Measurements from ENCODE around the gene ARHGAP45. TPM values are rescaled to one million over a fixed set of nuclear protein-coding genes. Genes with fewer than 3 reads are reported as not detected.

Gene ARHGAP45
- total RNA-seq, 1 donor from 2014 or later, result 6.0 TPM

Other genes with a start within 250 kb of the ARHGAP45 start
- gene PLPPR3, start 245.2 kb upstream of the ARHGAP45 start, total RNA-seq, result not detected
- not detected for gene AZU1, start 239.3 kb upstream of the ARHGAP45 start, total RNA-seq
- not detected for gene PRTN3, start 226.2 kb upstream of the ARHGAP45 start, total RNA-seq
- 1.5 TPM for gene ELANE, start 214.9 kb upstream of the ARHGAP45 start, total RNA-seq
- 252 TPM for gene CFD, start 207.5 kb upstream of the ARHGAP45 start, total RNA-seq
- gene MED16, start 174.0 kb upstream of the ARHGAP45 start, total RNA-seq, result 23.7 TPM
- gene RNU6-9, start 173.7 kb upstream of the ARHGAP45 start, total RNA-seq, result not detected
- gene R3HDM4, start 153.9 kb upstream of the ARHGAP45 start, total RNA-seq, result 20.0 TPM
- not detected for gene KISS1R, start 149.8 kb upstream of the ARHGAP45 start, total RNA-seq
- gene ARID3A, start 141.1 kb upstream of the ARHGAP45 start, total RNA-seq, result 5.7 TPM
- 20.4 TPM for gene WDR18, start 82.8 kb upstream of the ARHGAP45 start, total RNA-seq
- not detected for gene GRIN3B, start 66.7 kb upstream of the ARHGAP45 start, total RNA-seq
- gene TMEM259, start 46.0 kb upstream of the ARHGAP45 start, total RNA-seq, result 122 TPM
- gene RNU6-2, start 45.6 kb upstream of the ARHGAP45 start, total RNA-seq, result not detected
- gene CNN2, start 40.6 kb upstream of the ARHGAP45 start, total RNA-seq, result 94.0 TPM
- 9.4 TPM for gene ABCA7, start 27.1 kb upstream of the ARHGAP45 start, total RNA-seq
- gene POLR2E, start 28.2 kb downstream of the ARHGAP45 start, total RNA-seq, result 148 TPM
- gene GPX4, start 36.8 kb downstream of the ARHGAP45 start, total RNA-seq, result 337 TPM
- gene SBNO2, start 107.1 kb downstream of the ARHGAP45 start, total RNA-seq, result 18.7 TPM
- 66.2 TPM for gene STK11, start 138.6 kb downstream of the ARHGAP45 start, total RNA-seq
- gene CBARP, start 170.8 kb downstream of the ARHGAP45 start, total RNA-seq, result 1.2 TPM
- 686 TPM for gene ATP5F1D, start 174.6 kb downstream of the ARHGAP45 start, total RNA-seq
- 59.7 TPM for gene MIDN, start 181.4 kb downstream of the ARHGAP45 start, total RNA-seq
- 248 TPM for gene CIRBP, start 202.2 kb downstream of the ARHGAP45 start, total RNA-seq
- 13.1 TPM for gene FAM174C, start 208.4 kb downstream of the ARHGAP45 start, total RNA-seq
- gene EFNA2, start 218.7 kb downstream of the ARHGAP45 start, total RNA-seq, result not detected